Left lung (tissue), 10 donors: ENCODE results near the gene RNF183. TPM values are rescaled to one million over a fixed set of nuclear protein-coding genes. Genes with fewer than 3 reads are reported as not detected.

Experiments
- ATAC-seq: fragments of 200-7000 bp; cut with Tn5 transposase; one replicate; pipeline ENCODE4 v1.9.1; 2020; ENCODE audit warnings: moderate library complexity
- DNase-seq, 4 donors: peaks; one replicate each; pipeline ENCODE4 v3.0.0-alpha.2; 2013 to 2020
- H3K27ac ChIP-seq, 2 donors: fragments of 200-600 bp; sonication (generic) in 1 of 2; one replicate each; pipeline versions ENCODE4 v1.5.0 to v1.8.0; 2020 to 2021
- H3K27me3 ChIP-seq, 2 donors: fragments of 200-600 bp; sonication (generic) in 1 of 2; one replicate each; pipeline versions ENCODE4 v1.5.0 to v1.8.0; 2020 to 2021
- H3K36me3 ChIP-seq, 2 donors: fragments of 200-600 bp; sonication (generic) in 1 of 2; one replicate each; pipeline versions ENCODE4 v1.5.0 to v1.8.0; 2020 to 2021
- H3K4me1 ChIP-seq, 2 donors: fragments of 200-600 bp; one replicate each; pipeline ENCODE4 v1.8.0; 2021
- H3K4me3 ChIP-seq, 2 donors: fragments of 200-600 bp; sonication (generic) in 1 of 2; one replicate each; pipeline versions ENCODE4 v1.5.0 to v1.8.0; 2020 to 2021; ENCODE audit warnings: mild to moderate bottlenecking in 1 of 2
- H3K9me3 ChIP-seq, 2 donors: fragments of 200-600 bp; sonication (generic) in 1 of 2; one replicate each; pipeline versions ENCODE4 v1.5.0 to v1.8.0; 2020 to 2021
- CTCF ChIP-seq, 2 donors: fragments of 200-600 bp; sonication (generic) in 1 of 2; IDR thresholded peaks; one replicate each; pipeline versions ENCODE4 v1.5.0 to v1.8.0; 2021; ENCODE audit warnings: antibody characterized with exemption in 2 of 2
- intact Hi-C, 2 donors: fragments of 100-400 bp; cut with DNase I; formaldehyde crosslinking; loops; one replicate each; pipeline versions ENCODE4 v1.11.2 to v1.14.2; 2022
- polyA plus RNA-seq, 6 donors: library from polyadenylated mRNA; unstranded; fragments of 120-200 nt; gene quantifications; one replicate each; pipeline ENCODE4 v1.2.1, GENCODE V29; 2013; ENCODE audit not compliant: insufficient read length in 6 of 6
- total RNA-seq, 2 donors: library from RNA; stranded (reverse); fragmentation: NEBNext Ultra II Directional; extraction: Animal tissue kit (Norgen Biotek cat#: 25700); gene quantifications; one replicate each; pipeline ENCODE4 v1.2.1, GENCODE V29; 2021
- donor health status: DM: no; HTN: yes; CAD: no.
- donor health status: DM: no; HTN: no; CAD: no.

RNF183 gene
- total and polyA plus RNA-seq, 8 donors, result 0.30 to 0.73 (median 0.49) TPM; not detected in 2

- peaks cover 6 to 24% of the 10 kb centered on the region in 2 donors for H3K4me1 ChIP-seq
- H3K27ac ChIP-seq, result no peak overlapping the region
- H3K4me3 ChIP-seq, result peak overlapping the region; percentile 42 to 53
- no peak for DNase-seq
- no peaks in the 10 kb centered on the region for H3K9me3 ChIP-seq
- ATAC-seq, result peak; percentile 55
- H3K36me3 ChIP-seq, result no peaks in the 10 kb centered on the region
- intact Hi-C loops, result no loop called here
- H3K27me3 ChIP-seq, result peaks cover 12 to 34% of the 10 kb centered on the region in 2 donors
- no peak for TF ChIP-seq CTCF (IDR thresholded peaks at IDR 0.05)
These were observed 47.0 kb upstream of the RNF183 start for GRCh38 chr9:113350107-113350661.

GRCh38 chr9:113349445-113350094, 46.4 kb upstream of the RNF183 start, which contains the start of gene BSPRY:
TSS of gene BSPRY (plus strand) at chr9:113349541. CDS start at chr9:113349580, 39 bp downstream.
- peak; percentile 91 for ATAC-seq
- no peak for TF ChIP-seq CTCF (IDR thresholded peaks at IDR 0.05)
- H3K9me3 ChIP-seq, result no peaks in the 10 kb centered on the region
- H3K27ac ChIP-seq, result peak within 1 kb of the TSS; percentile 19 to 23
- peaks cover 12 to 34% of the 10 kb centered on the region in 2 donors for H3K27me3 ChIP-seq
- DNase-seq, result peak in 2 of 4 donors; percentile 40 to 81
- peaks cover 6 to 24% of the 10 kb centered on the region in 2 donors for H3K4me1 ChIP-seq
- peak within 1 kb of the TSS; percentile 42 to 53 for H3K4me3 ChIP-seq
- intact Hi-C loops, result no loop called here
- no peaks in the 10 kb centered on the region for H3K36me3 ChIP-seq

GRCh38 chr9:113349066-113349444, 45.9 kb upstream of the RNF183 start:
- H3K27ac ChIP-seq, result peak overlapping the region in 1 of 2 donors; percentile 19
- no peak for TF ChIP-seq CTCF (IDR thresholded peaks at IDR 0.05)
- DNase-seq (no peak), ATAC-seq (peak; percentile 17)
- intact Hi-C loops, result no loop called here
- H3K4me3 ChIP-seq, result peak overlapping the region in 1 of 2 donors; percentile 53
- no peaks in the 10 kb centered on the region for H3K36me3 ChIP-seq
- H3K9me3 ChIP-seq, result no peaks in the 10 kb centered on the region
- H3K4me1 ChIP-seq, result peaks cover 9 to 24% of the 10 kb centered on the region in 2 donors
- peaks cover 12 to 34% of the 10 kb centered on the region in 2 donors for H3K27me3 ChIP-seq

GRCh38 chr9:113348437-113348836, 45.3 kb upstream of the RNF183 start:
- Histone ChIP-seq H3K9me3 (no peaks in the 10 kb centered on the region), H3K4me3 (no peak overlapping the region), H3K36me3 (no peaks in the 10 kb centered on the region), H3K27me3 (peaks cover 12 to 34% of the 10 kb centered on the region in 2 donors), H3K27ac (no peak overlapping the region), H3K4me1 (peaks cover 11 to 24% of the 10 kb centered on the region in 2 donors)
- TF ChIP-seq CTCF (IDR thresholded peaks at IDR 0.05), result no peak
- ATAC-seq (no peak), DNase-seq (no peak)
- intact Hi-C loops, result no loop called here

GRCh38 chr9:113345671-113346070, 42.5 kb upstream of the RNF183 start:
- intact Hi-C loops, result no loop called here
- peaks cover 11 to 22% of the 10 kb centered on the region in 2 donors for H3K4me1 ChIP-seq
- no peak for TF ChIP-seq CTCF (IDR thresholded peaks at IDR 0.05)

More at GRCh38 chr9:113345671-113346070, 42.5 kb upstream of the RNF183 start:
- no peaks in the 10 kb centered on the region for H3K36me3 ChIP-seq
- H3K4me3 ChIP-seq, result no peak overlapping the region
- H3K27ac ChIP-seq, result no peak overlapping the region
- no peak for DNase-seq
- ATAC-seq, result no peak
- no peaks in the 10 kb centered on the region for H3K9me3 ChIP-seq
- peaks cover 11 to 21% of the 10 kb centered on the region in 2 donors for H3K27me3 ChIP-seq
